ENCODE data around the gene RALGPS2. TPM values are rescaled to one million over a fixed set of nuclear protein-coding genes. Genes with fewer than 3 reads are reported as not detected.

RALGPS2 gene
- total and polyA plus RNA-seq, 2 of the 13 experiments (the other 11 are each of a cell fraction or from before 2014, with no cell fraction given): 15.6 to 36.0 TPM

DNA sequence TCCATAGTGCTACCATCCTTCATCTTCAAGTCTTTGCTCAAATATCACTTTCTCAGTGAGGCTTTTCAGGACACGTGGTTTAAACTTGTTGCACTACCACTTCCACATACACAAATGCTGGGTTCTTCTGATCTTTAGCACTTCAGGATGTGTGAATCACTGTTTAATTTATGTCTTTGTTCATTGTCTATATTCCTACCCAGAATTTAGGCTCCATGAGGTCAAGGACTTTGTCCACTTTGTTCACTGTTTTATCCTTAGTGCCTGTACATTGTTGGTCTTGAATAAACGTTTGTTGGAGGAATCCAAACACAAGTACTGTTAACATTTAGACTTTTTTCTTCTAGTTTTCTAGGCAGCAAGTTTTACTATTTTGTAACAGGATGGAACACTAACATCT, 42.6 kb upstream of the RALGPS2 start (continued):
- TF ChIP-seq, protein P1, sequence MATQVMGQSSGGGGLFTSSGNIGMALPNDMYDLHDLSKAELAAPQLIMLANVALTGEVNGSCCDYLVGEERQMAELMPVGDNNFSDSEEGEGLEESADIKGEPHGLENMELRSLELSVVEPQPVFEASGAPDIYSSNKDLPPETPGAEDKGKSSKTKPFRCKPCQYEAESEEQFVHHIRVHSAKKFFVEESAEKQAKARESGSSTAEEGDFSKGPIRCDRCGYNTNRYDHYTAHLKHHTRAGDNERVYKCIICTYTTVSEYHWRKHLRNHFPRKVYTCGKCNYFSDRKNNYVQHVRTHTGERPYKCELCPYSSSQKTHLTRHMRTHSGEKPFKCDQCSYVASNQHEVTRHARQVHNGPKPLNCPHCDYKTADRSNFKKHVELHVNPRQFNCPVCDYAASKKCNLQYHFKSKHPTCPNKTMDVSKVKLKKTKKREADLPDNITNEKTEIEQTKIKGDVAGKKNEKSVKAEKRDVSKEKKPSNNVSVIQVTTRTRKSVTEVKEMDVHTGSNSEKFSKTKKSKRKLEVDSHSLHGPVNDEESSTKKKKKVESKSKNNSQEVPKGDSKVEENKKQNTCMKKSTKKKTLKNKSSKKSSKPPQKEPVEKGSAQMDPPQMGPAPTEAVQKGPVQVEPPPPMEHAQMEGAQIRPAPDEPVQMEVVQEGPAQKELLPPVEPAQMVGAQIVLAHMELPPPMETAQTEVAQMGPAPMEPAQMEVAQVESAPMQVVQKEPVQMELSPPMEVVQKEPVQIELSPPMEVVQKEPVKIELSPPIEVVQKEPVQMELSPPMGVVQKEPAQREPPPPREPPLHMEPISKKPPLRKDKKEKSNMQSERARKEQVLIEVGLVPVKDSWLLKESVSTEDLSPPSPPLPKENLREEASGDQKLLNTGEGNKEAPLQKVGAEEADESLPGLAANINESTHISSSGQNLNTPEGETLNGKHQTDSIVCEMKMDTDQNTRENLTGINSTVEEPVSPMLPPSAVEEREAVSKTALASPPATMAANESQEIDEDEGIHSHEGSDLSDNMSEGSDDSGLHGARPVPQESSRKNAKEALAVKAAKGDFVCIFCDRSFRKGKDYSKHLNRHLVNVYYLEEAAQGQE (IDR thresholded peaks at IDR 0.05; ENCODE audit: borderline replicate concordance in 1 of 2, low read depth in 1 of 2, low read length in 2 of 2): no peak
- TF ChIP-seq, protein P2, sequence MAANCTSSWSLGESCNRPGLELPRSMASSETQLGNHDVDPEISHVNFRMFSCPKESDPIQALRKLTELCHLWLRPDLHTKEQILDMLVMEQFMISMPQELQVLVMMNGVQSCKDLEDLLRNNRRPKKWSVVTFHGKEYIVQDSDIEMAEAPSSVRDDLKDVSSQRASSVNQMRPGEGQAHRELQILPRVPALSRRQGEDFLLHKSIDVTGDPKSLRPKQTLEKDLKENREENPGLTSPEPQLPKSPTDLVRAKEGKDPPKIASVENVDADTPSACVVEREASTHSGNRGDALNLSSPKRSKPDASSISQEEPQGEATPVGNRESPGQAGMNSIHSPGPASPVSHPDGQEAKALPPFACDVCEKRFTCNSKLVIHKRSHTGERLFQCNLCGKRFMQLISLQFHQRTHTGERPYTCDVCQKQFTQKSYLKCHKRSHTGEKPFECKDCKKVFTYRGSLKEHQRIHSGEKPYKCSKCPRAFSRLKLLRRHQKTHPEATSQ (CRISPR knock-in tag; IDR thresholded peaks at IDR 0.05; ENCODE audit: borderline replicate concordance): no peak
- TF ChIP-seq, protein P3, sequence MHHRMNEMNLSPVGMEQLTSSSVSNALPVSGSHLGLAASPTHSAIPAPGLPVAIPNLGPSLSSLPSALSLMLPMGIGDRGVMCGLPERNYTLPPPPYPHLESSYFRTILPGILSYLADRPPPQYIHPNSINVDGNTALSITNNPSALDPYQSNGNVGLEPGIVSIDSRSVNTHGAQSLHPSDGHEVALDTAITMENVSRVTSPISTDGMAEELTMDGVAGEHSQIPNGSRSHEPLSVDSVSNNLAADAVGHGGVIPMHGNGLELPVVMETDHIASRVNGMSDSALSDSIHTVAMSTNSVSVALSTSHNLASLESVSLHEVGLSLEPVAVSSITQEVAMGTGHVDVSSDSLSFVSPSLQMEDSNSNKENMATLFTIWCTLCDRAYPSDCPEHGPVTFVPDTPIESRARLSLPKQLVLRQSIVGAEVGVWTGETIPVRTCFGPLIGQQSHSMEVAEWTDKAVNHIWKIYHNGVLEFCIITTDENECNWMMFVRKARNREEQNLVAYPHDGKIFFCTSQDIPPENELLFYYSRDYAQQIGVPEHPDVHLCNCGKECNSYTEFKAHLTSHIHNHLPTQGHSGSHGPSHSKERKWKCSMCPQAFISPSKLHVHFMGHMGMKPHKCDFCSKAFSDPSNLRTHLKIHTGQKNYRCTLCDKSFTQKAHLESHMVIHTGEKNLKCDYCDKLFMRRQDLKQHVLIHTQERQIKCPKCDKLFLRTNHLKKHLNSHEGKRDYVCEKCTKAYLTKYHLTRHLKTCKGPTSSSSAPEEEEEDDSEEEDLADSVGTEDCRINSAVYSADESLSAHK (CRISPR knock-in tag; IDR thresholded peaks at IDR 0.05; ENCODE audit: borderline replicate concordance): no peak
- TF ChIP-seq, protein P4, sequence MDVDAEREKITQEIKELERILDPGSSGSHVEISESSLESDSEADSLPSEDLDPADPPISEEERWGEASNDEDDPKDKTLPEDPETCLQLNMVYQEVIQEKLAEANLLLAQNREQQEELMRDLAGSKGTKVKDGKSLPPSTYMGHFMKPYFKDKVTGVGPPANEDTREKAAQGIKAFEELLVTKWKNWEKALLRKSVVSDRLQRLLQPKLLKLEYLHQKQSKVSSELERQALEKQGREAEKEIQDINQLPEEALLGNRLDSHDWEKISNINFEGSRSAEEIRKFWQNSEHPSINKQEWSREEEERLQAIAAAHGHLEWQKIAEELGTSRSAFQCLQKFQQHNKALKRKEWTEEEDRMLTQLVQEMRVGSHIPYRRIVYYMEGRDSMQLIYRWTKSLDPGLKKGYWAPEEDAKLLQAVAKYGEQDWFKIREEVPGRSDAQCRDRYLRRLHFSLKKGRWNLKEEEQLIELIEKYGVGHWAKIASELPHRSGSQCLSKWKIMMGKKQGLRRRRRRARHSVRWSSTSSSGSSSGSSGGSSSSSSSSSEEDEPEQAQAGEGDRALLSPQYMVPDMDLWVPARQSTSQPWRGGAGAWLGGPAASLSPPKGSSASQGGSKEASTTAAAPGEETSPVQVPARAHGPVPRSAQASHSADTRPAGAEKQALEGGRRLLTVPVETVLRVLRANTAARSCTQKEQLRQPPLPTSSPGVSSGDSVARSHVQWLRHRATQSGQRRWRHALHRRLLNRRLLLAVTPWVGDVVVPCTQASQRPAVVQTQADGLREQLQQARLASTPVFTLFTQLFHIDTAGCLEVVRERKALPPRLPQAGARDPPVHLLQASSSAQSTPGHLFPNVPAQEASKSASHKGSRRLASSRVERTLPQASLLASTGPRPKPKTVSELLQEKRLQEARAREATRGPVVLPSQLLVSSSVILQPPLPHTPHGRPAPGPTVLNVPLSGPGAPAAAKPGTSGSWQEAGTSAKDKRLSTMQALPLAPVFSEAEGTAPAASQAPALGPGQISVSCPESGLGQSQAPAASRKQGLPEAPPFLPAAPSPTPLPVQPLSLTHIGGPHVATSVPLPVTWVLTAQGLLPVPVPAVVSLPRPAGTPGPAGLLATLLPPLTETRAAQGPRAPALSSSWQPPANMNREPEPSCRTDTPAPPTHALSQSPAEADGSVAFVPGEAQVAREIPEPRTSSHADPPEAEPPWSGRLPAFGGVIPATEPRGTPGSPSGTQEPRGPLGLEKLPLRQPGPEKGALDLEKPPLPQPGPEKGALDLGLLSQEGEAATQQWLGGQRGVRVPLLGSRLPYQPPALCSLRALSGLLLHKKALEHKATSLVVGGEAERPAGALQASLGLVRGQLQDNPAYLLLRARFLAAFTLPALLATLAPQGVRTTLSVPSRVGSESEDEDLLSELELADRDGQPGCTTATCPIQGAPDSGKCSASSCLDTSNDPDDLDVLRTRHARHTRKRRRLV (CRISPR knock-in tag; IDR thresholded peaks at IDR 0.05): no peak
- TF ChIP-seq, protein P5, sequence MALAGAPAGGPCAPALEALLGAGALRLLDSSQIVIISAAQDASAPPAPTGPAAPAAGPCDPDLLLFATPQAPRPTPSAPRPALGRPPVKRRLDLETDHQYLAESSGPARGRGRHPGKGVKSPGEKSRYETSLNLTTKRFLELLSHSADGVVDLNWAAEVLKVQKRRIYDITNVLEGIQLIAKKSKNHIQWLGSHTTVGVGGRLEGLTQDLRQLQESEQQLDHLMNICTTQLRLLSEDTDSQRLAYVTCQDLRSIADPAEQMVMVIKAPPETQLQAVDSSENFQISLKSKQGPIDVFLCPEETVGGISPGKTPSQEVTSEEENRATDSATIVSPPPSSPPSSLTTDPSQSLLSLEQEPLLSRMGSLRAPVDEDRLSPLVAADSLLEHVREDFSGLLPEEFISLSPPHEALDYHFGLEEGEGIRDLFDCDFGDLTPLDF (CRISPR knock-in tag; IDR thresholded peaks at IDR 0.05): no peak
- TF ChIP-seq MXD4 (CRISPR knock-in tag; IDR thresholded peaks at IDR 0.05): no peak
- TF ChIP-seq, protein P6, sequence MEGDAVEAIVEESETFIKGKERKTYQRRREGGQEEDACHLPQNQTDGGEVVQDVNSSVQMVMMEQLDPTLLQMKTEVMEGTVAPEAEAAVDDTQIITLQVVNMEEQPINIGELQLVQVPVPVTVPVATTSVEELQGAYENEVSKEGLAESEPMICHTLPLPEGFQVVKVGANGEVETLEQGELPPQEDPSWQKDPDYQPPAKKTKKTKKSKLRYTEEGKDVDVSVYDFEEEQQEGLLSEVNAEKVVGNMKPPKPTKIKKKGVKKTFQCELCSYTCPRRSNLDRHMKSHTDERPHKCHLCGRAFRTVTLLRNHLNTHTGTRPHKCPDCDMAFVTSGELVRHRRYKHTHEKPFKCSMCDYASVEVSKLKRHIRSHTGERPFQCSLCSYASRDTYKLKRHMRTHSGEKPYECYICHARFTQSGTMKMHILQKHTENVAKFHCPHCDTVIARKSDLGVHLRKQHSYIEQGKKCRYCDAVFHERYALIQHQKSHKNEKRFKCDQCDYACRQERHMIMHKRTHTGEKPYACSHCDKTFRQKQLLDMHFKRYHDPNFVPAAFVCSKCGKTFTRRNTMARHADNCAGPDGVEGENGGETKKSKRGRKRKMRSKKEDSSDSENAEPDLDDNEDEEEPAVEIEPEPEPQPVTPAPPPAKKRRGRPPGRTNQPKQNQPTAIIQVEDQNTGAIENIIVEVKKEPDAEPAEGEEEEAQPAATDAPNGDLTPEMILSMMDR (CRISPR knock-in tag; IDR thresholded peaks at IDR 0.05): no peak
- TF ChIP-seq GABPA (IDR thresholded peaks at IDR 0.05; ENCODE audit: low read depth, low read length): no peak
- peak; percentile 53 for TF ChIP-seq GABPA (CRISPR knock-in tag; IDR thresholded peaks at IDR 0.05; ENCODE audit: low read depth)
- peak; percentile 49; the same call in 1 of the 2 replicates for TF ChIP-seq RXRA (CRISPR knock-in tag; IDR thresholded peaks at IDR 0.05)
- no peak for TF ChIP-seq ZNF775 (CRISPR knock-in tag; IDR thresholded peaks at IDR 0.05; ENCODE audit: borderline replicate concordance)
- peak; percentile 83; the same call in 1 of the 2 replicates for TF ChIP-seq ZSCAN9 (CRISPR knock-in tag; IDR thresholded peaks at IDR 0.05; ENCODE audit: borderline replicate concordance)
- no peak for TF ChIP-seq HIVEP1 (CRISPR knock-in tag; IDR thresholded peaks at IDR 0.05)
- no peak for TF ChIP-seq ZMYM3 (CRISPR knock-in tag; IDR thresholded peaks at IDR 0.05)

Measured in HepG2 (cell line).